HCT116 (cell line): ENCODE measurements around the gene FSTL4. TPM values are rescaled to one million over a fixed set of nuclear protein-coding genes. Genes with fewer than 3 reads are reported as not detected.
A peak's percentile ranks its signal among the peaks of the same experiment; 100 is the strongest.

Source experiments
- ATAC-seq: fragments of 200-7000 bp; cut with Tn5 transposase; 2 replicates; pipeline ENCODE4 v1.9.1; 2020; ENCODE audit warnings: mild to moderate bottlenecking, moderate library complexity
- BruUV-seq: library from RNA; stranded (reverse); fragments of 400-500 nt; replicated peaks from 2 replicates; lab custom pipeline; 2021; lab: Mats Ljungman, UMichigan
- CTCF ChIA-PET: fragments of 300-600 bp; sonication (Branson Sonifier 250); formaldehyde crosslinking; loops from one replicate; lab custom pipeline; 2021; ENCODE audit warnings: antibody characterized with exemption; lab: Charles Lee
- POLR2A ChIA-PET: fragments of 300-600, 350-600 bp; sonication (Branson Sonifier 250); formaldehyde crosslinking; loops from one replicate; lab custom pipeline; 2021; ENCODE audit warnings: antibody characterized with exemption; lab: Charles Lee
- RAD21 ChIA-PET, 2 experiments: fragments of 300-600 bp; sonication (Branson Sonifier 250); formaldehyde crosslinking; loops; one replicate each; lab custom pipeline; 2023; ENCODE audit warnings: low total read pairs in 2 of 2; ENCODE audit not compliant: uncharacterized antibody in 2 of 2, unreplicated experiment in 2 of 2, low non-redundant PET in 1 of 2; lab: Charles Lee
- DNase-seq: peaks from one replicate; pipeline ENCODE4 v3.0.0-alpha.2; 2010; ENCODE audit warnings: low read depth, low spot score
- H2AFZ ChIP-seq: fragments of 200-600 bp; shearing (Covaris generic), sonication (generic); 2 replicates; pipeline ENCODE4 v1.6.1; 2017; ENCODE audit warnings: low read depth, mixed run types, mixed read lengths, antibody characterized with exemption, low read length; ENCODE audit not compliant: poor library complexity, severe bottlenecking
- H3K27ac ChIP-seq: 2 replicates; pipeline ENCODE4 v1.5.1; 2012; ENCODE audit warnings: low read depth, low read length
- H3K27me3 ChIP-seq: fragments of 200-600 bp; sonication (generic); 2 replicates; pipeline ENCODE4 v1.6.1; 2016; ENCODE audit warnings: mixed run types, low read length, mixed read lengths; ENCODE audit not compliant: insufficient read depth
- H3K36me3 ChIP-seq, 2 experiments: fragments of 200-500 bp in 1 of 2; fragments of 200-600 bp in 1 of 2; sonication (Bioruptor generic) in 1 of 2; sonication (generic) in 1 of 2; 2 replicates each; pipeline versions ENCODE4 v1.5.1 to v1.6.1; 2014 to 2016; ENCODE audit warnings: low read length in 2 of 2, inconsistent platforms in 1 of 2, mixed read lengths in 1 of 2, mixed run types in 1 of 2; ENCODE audit not compliant: insufficient read depth in 2 of 2, control insufficient read depth in 1 of 2
- H3K4me1 ChIP-seq, 2 experiments: fragments of 200-600 bp in 1 of 2; sonication (generic) in 1 of 2; 2 replicates each; pipeline versions ENCODE4 v1.5.1 to v1.6.1; 2012 to 2017; ENCODE audit warnings: low read length in 2 of 2, inconsistent platforms in 1 of 2, mild to moderate bottlenecking in 1 of 2, mixed read lengths in 1 of 2, mixed run types in 1 of 2, moderate library complexity in 1 of 2; ENCODE audit not compliant: insufficient read depth in 2 of 2, control insufficient read depth in 1 of 2
- H3K4me2 ChIP-seq: fragments of 200-600 bp; sonication (generic); 2 replicates; pipeline ENCODE4 v1.6.1; 2017; ENCODE audit warnings: mixed run types, low read length, mixed read lengths
- H3K4me3 ChIP-seq, 2 experiments: fragments of 200-600 bp in 1 of 2; sonication (generic) in 1 of 2; replicated peaks in 1 of 2; 2 replicates each; pipeline ENCODE4 v1.5.1; 2011 to 2016; ENCODE audit warnings: low read length in 2 of 2, control low read depth in 1 of 2, low read depth in 1 of 2, mild to moderate bottlenecking in 1 of 2, mixed read lengths in 1 of 2, mixed run types in 1 of 2
- H3K79me2 ChIP-seq: fragments of 200-600 bp; sonication (generic); 2 replicates; pipeline ENCODE4 v1.6.1; 2017; ENCODE audit warnings: mild to moderate bottlenecking, mixed run types, low read length, moderate library complexity, mixed read lengths; ENCODE audit not compliant: insufficient read depth
- H3K9ac ChIP-seq: fragments of 200-600 bp; sonication (generic); 2 replicates; pipeline ENCODE4 v1.6.1; 2016; ENCODE audit warnings: low read length, mixed read lengths
- H3K9me2 ChIP-seq: fragments of 200-600 bp; sonication (generic), shearing (Covaris generic); 2 replicates; pipeline ENCODE4 v1.6.1; 2017; ENCODE audit warnings: mixed run types, mild to moderate bottlenecking, moderate library complexity; ENCODE audit not compliant: insufficient read depth
- H3K9me3 ChIP-seq, 2 experiments: fragments of 200-500 bp in 1 of 2; fragments of 200-600 bp in 1 of 2; sonication (Bioruptor generic) in 1 of 2; sonication (generic) in 1 of 2; 2 replicates each; pipeline ENCODE4 v1.6.1; 2014 to 2017; ENCODE audit warnings: low read length in 2 of 2, mixed read lengths in 2 of 2, inconsistent platforms in 1 of 2, low read depth in 1 of 2, mild to moderate bottlenecking in 1 of 2, mixed run types in 1 of 2, moderate library complexity in 1 of 2; ENCODE audit not compliant: control insufficient read depth in 1 of 2, insufficient read depth in 1 of 2
- H4K20me1 ChIP-seq: fragments of 200-600 bp; sonication (generic), shearing (Covaris generic); 2 replicates; pipeline ENCODE4 v1.6.1; 2017; ENCODE audit warnings: mixed run types, mild to moderate bottlenecking, moderate library complexity; ENCODE audit not compliant: insufficient read depth
- ATF3 ChIP-seq: IDR thresholded peaks from 2 replicates; pipeline ENCODE4 v1.6.1; 2012
- CTCF ChIP-seq, 3 experiments: fragments of 200-600 bp in 1 of 3; sonication (generic) in 1 of 3; IDR thresholded peaks in 2 of 3; conservative IDR thresholded peaks in 1 of 3; 2 replicates each; pipeline ENCODE4 v1.5.1; 2012 to 2017; ENCODE audit warnings: low read depth in 2 of 3, low read length in 2 of 3, antibody characterized with exemption in 1 of 3, borderline replicate concordance in 1 of 3, control low read depth in 1 of 3, mild to moderate bottlenecking in 1 of 3, mixed read lengths in 1 of 3, mixed run types in 1 of 3, moderate library complexity in 1 of 3; ENCODE audit not compliant: insufficient read depth in 1 of 3
- EZH2 ChIP-seq: fragments of 200-600 bp; sonication (generic); IDR thresholded peaks from 2 replicates; pipeline ENCODE4 v1.6.1; 2017; ENCODE audit warnings: antibody characterized with exemption, mixed run types
- EZH2phosphoT487 ChIP-seq: fragments of 200-600 bp; IDR thresholded peaks from 2 replicates; pipeline ENCODE4 v1.6.1; 2018; ENCODE audit warnings: antibody characterized with exemption, borderline replicate concordance
- FOSL1 ChIP-seq: IDR thresholded peaks from 2 replicates; pipeline ENCODE4 v1.6.1; 2012; ENCODE audit warnings: low read depth
- JUND ChIP-seq: IDR thresholded peaks from 2 replicates; pipeline ENCODE4 v1.6.1; 2012
- MAX ChIP-seq: IDR thresholded peaks from 2 replicates; pipeline ENCODE4 v1.6.1; 2012
- POLR2A ChIP-seq: IDR thresholded peaks from 2 replicates; pipeline ENCODE4 v1.7.0; 2011; ENCODE audit warnings: borderline replicate concordance; ENCODE audit not compliant: insufficient read depth, insufficient read length; ENCODE audit errors: extremely low read depth
- POLR2AphosphoS5 ChIP-seq: IDR thresholded peaks from 2 replicates; pipeline ENCODE4 v1.6.1; 2011; ENCODE audit warnings: mild to moderate bottlenecking, low read depth, low read length, moderate library complexity
- RAD21 ChIP-seq: IDR thresholded peaks from 2 replicates; pipeline ENCODE4 v1.6.1; 2012; ENCODE audit warnings: low read depth, mild to moderate bottlenecking
- REST ChIP-seq: IDR thresholded peaks from 2 replicates; pipeline ENCODE4 v1.6.1; 2012; ENCODE audit warnings: low read depth
- SIN3A ChIP-seq: IDR thresholded peaks from 2 replicates; pipeline ENCODE4 v1.6.1; 2012; ENCODE audit warnings: low read depth
- SP1 ChIP-seq: IDR thresholded peaks from 2 replicates; pipeline ENCODE4 v1.6.1; 2012; ENCODE audit warnings: low read depth
- SRF ChIP-seq: IDR thresholded peaks from 2 replicates; pipeline ENCODE4 v1.6.1; 2012; ENCODE audit warnings: low read depth
- YY1 ChIP-seq: IDR thresholded peaks from 2 replicates; pipeline ENCODE4 v1.6.1; 2011; ENCODE audit warnings: low read length, low read depth, moderate library complexity, mild to moderate bottlenecking; ENCODE audit not compliant: insufficient replicate concordance; ENCODE audit errors: extremely low read depth
- ZBTB33 ChIP-seq: IDR thresholded peaks from 2 replicates; pipeline ENCODE4 v1.6.1; 2011; ENCODE audit warnings: mild to moderate bottlenecking, low read length, moderate library complexity; ENCODE audit not compliant: insufficient replicate concordance; ENCODE audit errors: extremely low read depth
- ZNF274 ChIP-seq: fragments of 200-500 bp; sonication (Bioruptor generic); IDR thresholded peaks from 2 replicates; pipeline ENCODE4 v1.6.1; 2014; ENCODE audit warnings: mild to moderate bottlenecking, low read depth, low read length, inconsistent platforms
- intact Hi-C: fragments of 100-400 bp; cut with micrococcal nuclease; formaldehyde crosslinking; loops from 2 replicates; pipeline ENCODE4 v1.10.0; 2022
- total RNA-seq: library from RNA; stranded (reverse); gene quantifications from one replicate; pipeline ENCODE4 v1.2.1, GENCODE V29; 2021; ENCODE audit not compliant: unreplicated experiment

The FSTL4 gene
- total RNA-seq, 1 experiment from 2014 or later: 0.37 TPM

GRCh38 chr5:133235696-133236426, 376.5 kb downstream of the FSTL4 start:
- no peak for ATAC-seq
- Histone ChIP-seq H3K4me1 (peaks cover 10 to 35% of the 10 kb centered on the region in 2 experiments), H3K9me3 (no peaks in the 10 kb centered on the region), H3K4me3 (no peak overlapping the region), H3K36me3 (no peaks in the 10 kb centered on the region), H3K9ac (no peak overlapping the region), H3K9me2 (no peaks in the 10 kb centered on the region), H2AFZ (no peak overlapping the region), H4K20me1 (no peaks in the 10 kb centered on the region), H3K27me3 (no peaks in the 10 kb centered on the region), H3K27ac (no peak overlapping the region), H3K4me2 (peak overlapping the region; percentile 13; the same call in 1 of the 2 replicates), H3K79me2 (no peaks in the 10 kb centered on the region)
- RAD21 ChIA-PET: no interaction called here
- POLR2A ChIA-PET: no interaction called here
- no peak for DNase-seq
- no TSS peak for BruUV-seq
- CTCF ChIA-PET: interaction anchor here (1.8 kb wide), 1 partner anchor 12 kb away, joined by 6 read pairs; no protein-coding TSS in a partner anchor
- no peak for TF ChIP-seq MAX
- TF ChIP-seq CTCF (IDR thresholded peaks at IDR 0.05 in 2 of 3, conservative IDR thresholded peaks at IDR 0.05 in 1 of 3; ENCODE audit: borderline replicate concordance in 1 of 3, insufficient read depth in 1 of 3, low read depth in 2 of 3, low read length in 2 of 3): no peak
- no peak for TF ChIP-seq SIN3A
- no peak for TF ChIP-seq SP1
- no peak for TF ChIP-seq YY1
- no peak for TF ChIP-seq POLR2A
- TF ChIP-seq EZH2phosphoT487: no peak
- no peak for TF ChIP-seq ATF3
- TF ChIP-seq JUND: no peak
- no peak for TF ChIP-seq POLR2AphosphoS5
- TF ChIP-seq FOSL1: no peak
- no peak for TF ChIP-seq EZH2
- TF ChIP-seq ZNF274: no peak
- TF ChIP-seq RAD21: no peak
- TF ChIP-seq REST: no peak
- TF ChIP-seq ZBTB33: no peak
- no peak for TF ChIP-seq SRF
- intact Hi-C loops: no loop called here
